Epidermal melanocyte (primary cell): ENCODE data around the gene FAM210B.
A peak's percentile ranks its signal among the peaks of the same experiment; 100 is the strongest.
"Not testable (repeated sequence)": the region's sequence is repeated elsewhere in the genome, so short reads cannot be mapped to it uniquely, and the experiment has no call there.

Source experiments
- DNase-seq: peaks from one replicate; pipeline ENCODE4 v3.0.0; 2011; ENCODE audit warnings: low spot score; ENCODE audit not compliant: insufficient read length

Gene FAM210B

GRCh38 chr20:56358600-56359211, at the start of gene FAM210B:
Gene FAM210B, plus strand, starts transcription at chr20:56358974. Its CDS starts 32 bp downstream, at chr20:56359006.
- DNase-seq, result peak; percentile 86

- DNase-seq, result no peak
These were observed 42.7 kb upstream of the FAM210B start for GRCh38 chr20:56316051-56316450.

- no peak for DNase-seq
These were observed 42.3 kb upstream of the FAM210B start for GRCh38 chr20:56316483-56316882.

- peak; percentile 29 for DNase-seq
These were observed 36.1 kb upstream of the FAM210B start for GRCh38 chr20:56322681-56323080.

- DNase-seq, result no peak
These were observed 35.6 kb upstream of the FAM210B start for GRCh38 chr20:56323206-56323605.

- no peak for DNase-seq
These were observed 35.1 kb upstream of the FAM210B start for GRCh38 chr20:56323656-56324055.

- DNase-seq, result no peak
These were observed 34.0 kb upstream of the FAM210B start for GRCh38 chr20:56324806-56325205.

- DNase-seq, result no peak
These were observed 29.9 kb upstream of the FAM210B start for GRCh38 chr20:56328861-56329260.

GRCh38 chr20:56336709-56337108, 22.1 kb upstream of the FAM210B start:
- DNase-seq, result not testable (repeated sequence)

- DNase-seq, result no peak
These were observed 16.0 kb upstream of the FAM210B start for GRCh38 chr20:56342783-56343182.

GRCh38 chr20:56343861-56344381, 14.9 kb upstream of the FAM210B start:
- peak; percentile 56 for DNase-seq

GRCh38 chr20:56345911-56346310, 12.9 kb upstream of the FAM210B start:
- no peak for DNase-seq

- no peak for DNase-seq
These were observed 11.0 kb upstream of the FAM210B start for GRCh38 chr20:56347628-56348304.

GRCh38 chr20:56348305-56348693, 10.5 kb upstream of the FAM210B start:
- no peak for DNase-seq

GRCh38 chr20:56348746-56349145, 10.0 kb upstream of the FAM210B start:
- DNase-seq, result no peak

GRCh38 chr20:56350842-56351241, 7.9 kb upstream of the FAM210B start:
- no peak for DNase-seq

- DNase-seq, result no peak
These were observed 6.3 kb upstream of the FAM210B start for GRCh38 chr20:56352345-56353055.

GRCh38 chr20:56353356-56353755, 5.4 kb upstream of the FAM210B start:
- no peak for DNase-seq

GRCh38 chr20:56358070-56358469, 704 bp upstream of the FAM210B start:
- DNase-seq, result no peak

GRCh38 chr20:56359212-56360132, 698 bp downstream of the FAM210B start:
- DNase-seq, result peak; percentile 53
